PC-9 (cell line): Measurements from ENCODE around the gene NLGN2. TPM values are rescaled to one million over a fixed set of nuclear protein-coding genes. Genes with fewer than 3 reads are reported as not detected.

ENCODE experiments used
- BruUV-seq: library from RNA; stranded (reverse); fragments of 400-500 nt; replicated peaks from 2 replicates; lab custom pipeline; 2021; lab: Mats Ljungman, UMichigan
- CTCF ChIA-PET: fragments of 300-600 bp; sonication (Branson Sonifier 250); formaldehyde crosslinking; loops from one replicate; lab custom pipeline; 2022; ENCODE audit warnings: antibody characterized with exemption; lab: Charles Lee
- POLR2A ChIA-PET: fragments of 300-600 bp; sonication (Branson Sonifier 250); formaldehyde crosslinking; loops from one replicate; lab custom pipeline; 2022; ENCODE audit warnings: antibody characterized with exemption; ENCODE audit not compliant: unreplicated experiment; lab: Charles Lee
- DNase-seq, 2 experiments: peaks; one replicate each; pipeline versions ENCODE4 v3.0.0 to v3.0.0-alpha.2; 2015 to 2022; ENCODE audit warnings: mixed read lengths in 1 of 2
- H2AFZ ChIP-seq: fragments of 200-600 bp; sonication (generic); 2 replicates; pipeline ENCODE4 v1.8.1; 2017; ENCODE audit warnings: antibody characterized with exemption
- H3F3A ChIP-seq: fragments of 200-600 bp; sonication (generic); 2 replicates; pipeline ENCODE4 v1.8.1; 2017; ENCODE audit warnings: antibody characterized with exemption, mild to moderate bottlenecking, low read depth; ENCODE audit not compliant: insufficient read depth
- H3K27ac ChIP-seq: fragments of 200-600 bp; sonication (generic); 2 replicates; pipeline ENCODE4 v1.6.1; 2016; ENCODE audit warnings: mixed run types
- H3K27me3 ChIP-seq: fragments of 200-600 bp; sonication (generic); 2 replicates; pipeline ENCODE4 v1.6.1; 2016; ENCODE audit warnings: low read depth, mixed run types; ENCODE audit not compliant: insufficient read depth
- H3K36me3 ChIP-seq: fragments of 200-600 bp; sonication (generic); 2 replicates; pipeline ENCODE4 v1.6.1; 2016; ENCODE audit warnings: low read depth, mixed run types
- H3K4me1 ChIP-seq: fragments of 200-600 bp; sonication (generic); replicated peaks from 2 replicates; pipeline ENCODE4 v1.6.1; 2016; ENCODE audit warnings: mixed run types; ENCODE audit not compliant: insufficient read depth
- H3K4me2 ChIP-seq: fragments of 200-600 bp; sonication (generic); 2 replicates; pipeline ENCODE4 v1.6.1; 2017; ENCODE audit warnings: mixed run types
- H3K4me3 ChIP-seq: fragments of 200-600 bp; sonication (generic); 2 replicates; pipeline ENCODE4 v1.6.1; 2016; ENCODE audit warnings: mixed run types
- H3K79me2 ChIP-seq: fragments of 200-600 bp; sonication (generic); 2 replicates; pipeline ENCODE4 v1.6.1; 2017; ENCODE audit warnings: low read depth, mixed run types
- H3K9me2 ChIP-seq: fragments of 200-600 bp; sonication (generic); 2 replicates; pipeline ENCODE4 v1.8.1; 2017; ENCODE audit warnings: mild to moderate bottlenecking; ENCODE audit not compliant: insufficient read depth
- H3K9me3 ChIP-seq: fragments of 200-600 bp; sonication (generic); 2 replicates; pipeline ENCODE4 v1.8.1; 2016; ENCODE audit warnings: low read depth; ENCODE audit not compliant: insufficient read depth
- H4K20me1 ChIP-seq: fragments of 200-600 bp; sonication (generic); 2 replicates; pipeline ENCODE4 v1.8.1; 2017; ENCODE audit not compliant: insufficient read depth
- EZH2 ChIP-seq: fragments of 200-600 bp; sonication (generic); IDR thresholded peaks from 2 replicates; pipeline ENCODE4 v1.8.0; 2017; ENCODE audit warnings: antibody characterized with exemption, low read depth
- intact Hi-C: fragments of 100-400 bp; cut with micrococcal nuclease; formaldehyde crosslinking; loops from one replicate; pipeline ENCODE4 v1.10.0; 2022; ENCODE audit not compliant: unreplicated experiment
- total RNA-seq: library from RNA; stranded (reverse); gene quantifications from 2 replicates; pipeline ENCODE4 v1.2.3, GENCODE V29; 2021
- TF ChIP-seq, protein P1 (sequence below): fragments of 200-600 bp; sonication (generic); conservative IDR thresholded peaks from 2 replicates; pipeline ENCODE4 v1.6.1; 2017; ENCODE audit warnings: mixed run types, antibody characterized with exemption, mild to moderate bottlenecking, moderate library complexity

The NLGN2 gene
- total RNA-seq, 1 experiment from 2014 or later = 86.3 TPM

- Histone ChIP-seq H3F3A (peaks cover 10% of the 10 kb centered on the region; the same call in 1 of the 2 replicates), H3K4me3 (peak overlapping the region; percentile 57), H3K4me2 (peak overlapping the region; percentile 90), H2AFZ (peak overlapping the region; percentile 74), H3K79me2 (peaks cover 8% of the 10 kb centered on the region; the same call in 1 of the 2 replicates), H3K27ac (peak overlapping the region; percentile 68), H4K20me1 (no peaks in the 10 kb centered on the region), H3K4me1 (0 out of 2 replicates have a peak, but pooled peaks cover 7% of the 10 kb centered on the region), H3K36me3 (no peaks in the 10 kb centered on the region), H3K9me3 (no peaks in the 10 kb centered on the region), H3K27me3 (no peaks in the 10 kb centered on the region), H3K9me2 (no peaks in the 10 kb centered on the region)
- POLR2A ChIA-PET = interaction anchor here (0.5 to 1.5 kb wide), 8 partner anchors 10 to 251 kb away, joined by 3 to 34 read pairs (median 5); partner anchors contain the start of genes CD68, PLSCR3, TMEM256 and TP53
- CTCF ChIA-PET = interaction anchor here (0.7 to 2.9 kb wide), 6 partner anchors 10 to 252 kb away, joined by 3 to 19 read pairs (median 4); partner anchors contain the start of genes PLSCR3, TMEM256 and TP53
- peak; percentile 55 to 59 for DNase-seq
- TSS peak; percentile 72 for BruUV-seq
- intact Hi-C loops = loop anchor here (1.0 to 5.0 kb wide), 6 partner anchors 32 to 250 kb away; partner anchors contain the start of genes PLSCR3, POLR2A and TMEM256
- TF ChIP-seq, protein P1, sequence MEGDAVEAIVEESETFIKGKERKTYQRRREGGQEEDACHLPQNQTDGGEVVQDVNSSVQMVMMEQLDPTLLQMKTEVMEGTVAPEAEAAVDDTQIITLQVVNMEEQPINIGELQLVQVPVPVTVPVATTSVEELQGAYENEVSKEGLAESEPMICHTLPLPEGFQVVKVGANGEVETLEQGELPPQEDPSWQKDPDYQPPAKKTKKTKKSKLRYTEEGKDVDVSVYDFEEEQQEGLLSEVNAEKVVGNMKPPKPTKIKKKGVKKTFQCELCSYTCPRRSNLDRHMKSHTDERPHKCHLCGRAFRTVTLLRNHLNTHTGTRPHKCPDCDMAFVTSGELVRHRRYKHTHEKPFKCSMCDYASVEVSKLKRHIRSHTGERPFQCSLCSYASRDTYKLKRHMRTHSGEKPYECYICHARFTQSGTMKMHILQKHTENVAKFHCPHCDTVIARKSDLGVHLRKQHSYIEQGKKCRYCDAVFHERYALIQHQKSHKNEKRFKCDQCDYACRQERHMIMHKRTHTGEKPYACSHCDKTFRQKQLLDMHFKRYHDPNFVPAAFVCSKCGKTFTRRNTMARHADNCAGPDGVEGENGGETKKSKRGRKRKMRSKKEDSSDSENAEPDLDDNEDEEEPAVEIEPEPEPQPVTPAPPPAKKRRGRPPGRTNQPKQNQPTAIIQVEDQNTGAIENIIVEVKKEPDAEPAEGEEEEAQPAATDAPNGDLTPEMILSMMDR = no peak
- no peak for TF ChIP-seq EZH2
Measured at GRCh38 chr17:7435676-7436555, 28.3 kb downstream of the NLGN2 start.

DNA sequence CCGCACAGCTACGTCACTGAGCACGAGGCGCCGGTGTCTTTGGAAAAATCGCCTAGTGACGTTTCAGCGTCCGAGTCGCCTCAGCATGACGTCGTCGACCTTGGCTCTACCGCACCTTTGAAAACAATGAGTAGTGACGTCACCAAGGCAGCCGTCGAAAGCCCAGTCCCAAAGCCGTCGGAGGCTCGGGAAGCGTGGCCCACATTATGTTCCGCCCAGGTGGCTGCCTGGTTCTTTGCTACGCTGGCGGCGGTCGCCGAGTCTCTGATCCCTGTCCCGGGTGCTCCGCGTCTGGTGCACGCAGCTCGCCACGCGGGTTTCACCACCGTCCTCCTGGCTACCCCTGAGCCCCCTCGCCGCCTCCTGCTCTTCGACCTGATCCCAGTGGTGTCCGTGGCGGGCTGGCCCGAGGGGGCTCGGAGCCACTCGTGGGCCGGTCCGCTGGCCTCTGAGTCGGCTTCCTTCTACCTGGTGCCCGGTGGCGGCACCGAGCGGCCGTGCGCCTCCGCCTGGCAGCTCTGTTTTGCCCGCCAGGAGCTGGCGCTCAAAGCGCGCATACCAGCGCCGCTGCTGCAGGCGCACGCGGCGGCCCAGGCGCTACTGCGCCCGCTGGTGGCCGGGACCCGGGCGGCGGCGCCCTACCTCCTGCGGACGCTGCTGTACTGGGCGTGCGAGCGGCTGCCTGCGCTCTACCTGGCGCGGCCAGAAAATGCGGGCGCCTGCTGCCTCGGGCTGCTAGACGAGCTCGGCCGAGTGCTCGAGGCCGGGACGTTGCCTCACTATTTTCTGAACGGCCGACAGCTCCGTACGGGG is 29.1 kb downstream of the NLGN2 start:
- Histone ChIP-seq H3K4me3 (peak overlapping the region; percentile 57), H3F3A (peaks cover 13% of the 10 kb centered on the region; the same call in 1 of the 2 replicates), H3K36me3 (no peaks in the 10 kb centered on the region), H3K4me2 (peak overlapping the region; percentile 90), H2AFZ (peak overlapping the region; percentile 74), H3K79me2 (peaks cover 8% of the 10 kb centered on the region; the same call in 1 of the 2 replicates), H3K27me3 (no peaks in the 10 kb centered on the region), H3K9me2 (no peaks in the 10 kb centered on the region), H3K4me1 (0 out of 2 replicates have a peak, but pooled peaks cover 7% of the 10 kb centered on the region), H3K9me3 (no peaks in the 10 kb centered on the region), H3K27ac (peak overlapping the region; percentile 68; the same call in 1 of the 2 replicates), H4K20me1 (no peaks in the 10 kb centered on the region)
- peak; percentile 64 to 90 for DNase-seq
- no TSS peak for BruUV-seq
- ChIA-PET CTCF (interaction anchor here (0.6 to 2.9 kb wide), 8 partner anchors 9 to 251 kb away, joined by 3 to 19 read pairs (median 6); partner anchors contain the start of genes FXR2, TMEM256 and TP53), POLR2A (interaction anchor here (0.6 to 1.1 kb wide), 4 partner anchors 9 to 250 kb away, joined by 3 to 16 read pairs (median 4); partner anchors contain the start of genes GABARAP, POLR2A and TP53)
- TF ChIP-seq, protein P1 = peak; percentile 54
- TF ChIP-seq EZH2 = no peak
- intact Hi-C loops = loop anchor here (2.0 to 5.0 kb wide), 2 partner anchors 42 to 66 kb away; partner anchors contain the start of gene PLSCR3
